RWPE1 (cell line): ENCODE data around the gene CEP72.

ENCODE experiments used
- CTCF ChIA-PET: fragments of 350-600 bp; sonication (Branson Sonifier 250); formaldehyde crosslinking; extraction: SDS; loops from one replicate; lab custom pipeline; 2021; lab: Yijun Ruan, JAX
- POLR2A ChIA-PET: fragments of 400-600 bp; formaldehyde crosslinking; extraction: SDS; loops from one replicate; lab custom pipeline; 2020; ENCODE audit warnings: antibody characterized with exemption; ENCODE audit not compliant: low non-redundant PET; lab: Yijun Ruan, JAX
- DNase-seq: peaks from one replicate; pipeline ENCODE4 v3.0.0; 2012; ENCODE audit warnings: low spot score
- H3K27ac ChIP-seq: fragments of 450-650 bp; 2 replicates; pipeline ENCODE4 v1.5.1; 2017
- TF ChIP-seq, protein P1 (sequence below): fragments of 450-650 bp; conservative IDR thresholded peaks from 2 replicates; pipeline ENCODE4 v1.5.1; 2017; ENCODE audit warnings: low read depth, mild to moderate bottlenecking

The CEP72 gene

DNA sequence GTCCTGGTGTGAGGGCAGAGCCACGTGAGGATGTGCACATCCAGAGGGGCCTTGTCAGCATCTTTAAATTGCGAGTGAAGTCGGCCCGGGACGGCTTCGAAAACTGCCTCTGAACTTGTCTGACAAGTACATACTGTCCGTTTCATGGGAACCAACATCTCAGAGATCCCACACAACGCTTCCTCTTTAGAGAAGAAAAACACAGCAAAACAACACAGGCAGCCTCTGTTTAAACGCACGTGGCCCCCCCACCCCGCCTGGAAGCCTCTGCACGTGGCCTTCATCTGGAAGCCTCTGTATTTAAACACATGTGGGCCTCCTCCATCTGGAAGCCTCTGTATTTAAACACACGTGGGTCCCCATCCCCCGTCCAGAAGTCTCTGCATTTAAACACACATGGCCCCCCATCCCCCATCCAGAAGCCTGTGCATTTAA is 29.2 kb downstream of the CEP72 start:
- DNase-seq: no peak
- CTCF ChIA-PET: no interaction called here
- POLR2A ChIA-PET: no interaction called here
- 0 out of 2 replicates have a peak overlapping the region, but pooled peaks have one; percentile 6 for H3K27ac ChIP-seq
- TF ChIP-seq, protein P1, sequence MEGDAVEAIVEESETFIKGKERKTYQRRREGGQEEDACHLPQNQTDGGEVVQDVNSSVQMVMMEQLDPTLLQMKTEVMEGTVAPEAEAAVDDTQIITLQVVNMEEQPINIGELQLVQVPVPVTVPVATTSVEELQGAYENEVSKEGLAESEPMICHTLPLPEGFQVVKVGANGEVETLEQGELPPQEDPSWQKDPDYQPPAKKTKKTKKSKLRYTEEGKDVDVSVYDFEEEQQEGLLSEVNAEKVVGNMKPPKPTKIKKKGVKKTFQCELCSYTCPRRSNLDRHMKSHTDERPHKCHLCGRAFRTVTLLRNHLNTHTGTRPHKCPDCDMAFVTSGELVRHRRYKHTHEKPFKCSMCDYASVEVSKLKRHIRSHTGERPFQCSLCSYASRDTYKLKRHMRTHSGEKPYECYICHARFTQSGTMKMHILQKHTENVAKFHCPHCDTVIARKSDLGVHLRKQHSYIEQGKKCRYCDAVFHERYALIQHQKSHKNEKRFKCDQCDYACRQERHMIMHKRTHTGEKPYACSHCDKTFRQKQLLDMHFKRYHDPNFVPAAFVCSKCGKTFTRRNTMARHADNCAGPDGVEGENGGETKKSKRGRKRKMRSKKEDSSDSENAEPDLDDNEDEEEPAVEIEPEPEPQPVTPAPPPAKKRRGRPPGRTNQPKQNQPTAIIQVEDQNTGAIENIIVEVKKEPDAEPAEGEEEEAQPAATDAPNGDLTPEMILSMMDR: no peak

DNA sequence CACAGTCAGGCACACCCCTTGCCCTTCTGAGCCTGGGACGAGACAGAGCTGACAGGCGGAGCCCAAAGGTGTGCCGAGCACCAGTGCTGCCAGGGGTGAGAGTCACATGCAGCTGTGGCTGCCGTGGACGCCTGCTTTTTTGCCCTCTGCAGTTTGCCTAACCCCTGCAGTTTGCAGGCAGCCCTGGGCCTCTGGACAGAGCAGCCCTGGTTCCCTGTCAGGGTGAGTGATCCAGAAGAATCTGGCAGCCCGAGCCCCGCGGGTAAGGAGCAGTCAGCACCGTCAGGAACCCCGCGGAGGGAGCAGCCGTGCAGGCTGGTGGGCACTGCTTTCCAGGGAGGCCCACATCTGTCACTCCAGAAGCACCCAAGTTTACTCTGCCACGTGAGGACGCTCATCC is 30.3 kb downstream of the CEP72 start:
- H3K27ac ChIP-seq: no peak overlapping the region
- TF ChIP-seq, protein P1: no peak
- CTCF ChIA-PET: interaction anchor here (0.6 kb wide), 1 partner anchor 27 kb away, joined by 5 read pairs; no protein-coding TSS in a partner anchor
- DNase-seq: no peak
- POLR2A ChIA-PET: no interaction called here

- DNase-seq: no peak
- ChIA-PET POLR2A (no interaction called here), CTCF (interaction anchor here (0.6 kb wide), 1 partner anchor 374 kb away, joined by 4 read pairs; no protein-coding TSS in a partner anchor)
- no peak overlapping the region for H3K27ac ChIP-seq
- TF ChIP-seq, protein P1: no peak
Observed at GRCh38 chr5:643351-643801, 31.2 kb downstream of the CEP72 start.

GRCh38 chr5:643811-644271 is 31.7 kb downstream of the CEP72 start:
- POLR2A ChIA-PET: no interaction called here
- CTCF ChIA-PET: interaction anchor here (0.6 kb wide), 1 partner anchor 373 kb away, joined by 4 read pairs; no protein-coding TSS in a partner anchor
- DNase-seq: no peak
- TF ChIP-seq, protein P1: no peak
- H3K27ac ChIP-seq: no peak overlapping the region

DNA sequence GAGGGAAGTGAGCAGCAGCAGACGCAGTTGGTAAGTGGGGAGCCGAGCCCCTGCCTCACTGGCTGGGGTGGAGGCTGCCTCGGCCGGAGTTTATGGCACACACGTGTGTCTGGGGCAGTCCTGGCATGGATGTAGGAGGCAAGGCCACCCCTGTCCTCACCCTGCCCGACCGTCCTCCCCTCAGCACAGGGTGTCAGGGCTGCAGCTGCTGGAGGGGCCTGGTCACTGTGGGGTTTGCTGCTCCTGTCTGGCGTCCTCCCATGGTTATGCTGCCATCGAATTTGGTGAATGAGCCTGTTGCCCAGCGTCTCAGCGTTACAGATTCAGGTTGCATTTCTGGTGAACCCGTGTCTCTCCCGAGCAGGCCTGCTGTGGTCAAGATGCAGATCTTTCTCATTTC is 32.4 kb downstream of the CEP72 start:
- H3K27ac ChIP-seq: no peak overlapping the region
- no peak for DNase-seq
- TF ChIP-seq, protein P1: no peak
- CTCF ChIA-PET: no interaction called here
- POLR2A ChIA-PET: no interaction called here

- ChIA-PET POLR2A (no interaction called here), CTCF (no interaction called here)
- no peak overlapping the region for H3K27ac ChIP-seq
- TF ChIP-seq, protein P1: no peak
- no peak for DNase-seq
Observed at GRCh38 chr5:644971-645370, 32.8 kb downstream of the CEP72 start.
